ENCODE measurements around the gene CBFA2T3. TPM values are rescaled to one million over a fixed set of nuclear protein-coding genes. Genes with fewer than 3 reads are reported as not detected.

Gene CBFA2T3
- total and polyA plus RNA-seq, 7 experiments from 2014 or later: 0.14 to 25.2 (median 0.38) TPM; not detected in 1

GRCh38 chr16:88963583-88963982, 13.4 kb downstream of the CBFA2T3 start:
- Mint-ChIP-seq H3K4me1 (peaks cover 0 to 11% (median 7%) of the 10 kb centered on the region in 7 donors), H3K27me3 (peaks cover 0 to 25% (median 14%) of the 10 kb centered on the region in 5 donors)
- intact Hi-C loops (cut with micrococcal nuclease): no loop called here

GRCh38 chr16:88962478-88963152, 14.4 kb downstream of the CBFA2T3 start:
- H3K4me1 ChIP-seq (ENCODE audit: control insufficient read depth in 2 of 2, insufficient read depth in 2 of 2, low read length in 2 of 2): peaks cover 0 to 10% of the 10 kb centered on the region in 2 donors
- H3K27ac ChIP-seq (ENCODE audit: low read depth, low read length): no peak overlapping the region
- H3K9me3 Mint-ChIP-seq: peaks cover 0 to 4% (median 0%) of the 10 kb centered on the region in 11 donors
- no peaks in the 10 kb centered on the region for H3K27me3 ChIP-seq (ENCODE audit: control insufficient read depth in 2 of 2, insufficient read depth in 2 of 2, low read length in 2 of 2)
- peaks cover 6 to 28% (median 17%) of the 10 kb centered on the region in 5 donors for H3K27me3 Mint-ChIP-seq
- H3K4me3 ChIP-seq (ENCODE audit: low read length): no peak overlapping the region
- peak overlapping the region in 1 of 10 donors; percentile 38 for H3K4me3 Mint-ChIP-seq
- peaks cover 6 to 15% (median 11%) of the 10 kb centered on the region in 7 donors for H3K4me1 Mint-ChIP-seq
- intact Hi-C loops (cut with micrococcal nuclease): no loop called here
- ATAC-seq (no peak), DNase-seq (no peak)
- CTCF ChIA-PET: interaction anchor here (0.6 kb wide), 1 partner anchor 37 kb away, joined by 3 read pairs; no protein-coding TSS in a partner anchor
- POLR2A ChIA-PET: no interaction called here
- no peaks in the 10 kb centered on the region for H3K36me3 ChIP-seq (ENCODE audit: control insufficient read depth in 2 of 3, insufficient read depth in 3 of 3, low read length in 3 of 3)
- no peaks in the 10 kb centered on the region for H3K36me3 Mint-ChIP-seq
- H3K9me3 ChIP-seq (ENCODE audit: control insufficient read depth in 2 of 3, low read length in 3 of 3): no peaks in the 10 kb centered on the region
- H3K27ac Mint-ChIP-seq: no peak overlapping the region

More at GRCh38 chr16:88963583-88963982, 13.4 kb downstream of the CBFA2T3 start:
- Mint-ChIP-seq H3K36me3 (no peaks in the 10 kb centered on the region), H3K27ac (no peak overlapping the region), H3K9me3 (peaks cover 0 to 4% (median 0%) of the 10 kb centered on the region in 11 donors), H3K4me3 (no peak overlapping the region)
- Histone ChIP-seq H3K27me3 (ENCODE audit: control insufficient read depth in 2 of 2, insufficient read depth in 2 of 2, low read length in 2 of 2) (no peaks in the 10 kb centered on the region), H3K36me3 (ENCODE audit: control insufficient read depth in 2 of 3, insufficient read depth in 3 of 3, low read length in 3 of 3) (no peaks in the 10 kb centered on the region), H3K4me1 (ENCODE audit: control insufficient read depth in 2 of 2, insufficient read depth in 2 of 2, low read length in 2 of 2) (peaks cover 0 to 9% of the 10 kb centered on the region in 2 donors), H3K27ac (ENCODE audit: low read depth, low read length) (no peak overlapping the region), H3K4me3 (ENCODE audit: low read length) (no peak overlapping the region), H3K9me3 (ENCODE audit: control insufficient read depth in 2 of 3, low read length in 3 of 3) (no peaks in the 10 kb centered on the region)
- ChIA-PET POLR2A (no interaction called here), CTCF (interaction anchor here (0.6 kb wide), 1 partner anchor 38 kb away, joined by 3 read pairs; no protein-coding TSS in a partner anchor)
- DNase-seq: no peak
- ATAC-seq: no peak

GRCh38 chr16:88961011-88961410, 16.0 kb downstream of the CBFA2T3 start:
- Histone ChIP-seq H3K4me3 (ENCODE audit: low read length) (no peak overlapping the region), H3K4me1 (ENCODE audit: control insufficient read depth in 2 of 2, insufficient read depth in 2 of 2, low read length in 2 of 2) (peaks cover 0 to 9% of the 10 kb centered on the region in 2 donors), H3K27ac (ENCODE audit: low read depth, low read length) (no peak overlapping the region), H3K36me3 (ENCODE audit: control insufficient read depth in 2 of 3, insufficient read depth in 3 of 3, low read length in 3 of 3) (no peaks in the 10 kb centered on the region), H3K9me3 (ENCODE audit: control insufficient read depth in 2 of 3, low read length in 3 of 3) (no peaks in the 10 kb centered on the region), H3K27me3 (ENCODE audit: control insufficient read depth in 2 of 2, insufficient read depth in 2 of 2, low read length in 2 of 2) (no peaks in the 10 kb centered on the region)
- Mint-ChIP-seq H3K4me3 (no peak overlapping the region), H3K27ac (peak overlapping the region in 1 of 9 donors; percentile 9), H3K4me1 (peaks cover 10 to 19% (median 16%) of the 10 kb centered on the region in 7 donors), H3K9me3 (peaks cover 0 to 4% (median 0%) of the 10 kb centered on the region in 11 donors), H3K36me3 (no peaks in the 10 kb centered on the region), H3K27me3 (peaks cover 11 to 32% (median 24%) of the 10 kb centered on the region in 5 donors)
- ChIA-PET CTCF (no interaction called here), POLR2A (no interaction called here)
- ATAC-seq (no peak), DNase-seq (no peak)
- intact Hi-C loops (cut with micrococcal nuclease): no loop called here

- H3K9me3 Mint-ChIP-seq: peaks cover 0 to 4% (median 0%) of the 10 kb centered on the region in 11 donors
- H3K36me3 Mint-ChIP-seq: no peaks in the 10 kb centered on the region
- DNase-seq (no peak), ATAC-seq (no peak)
- no peak overlapping the region for H3K27ac Mint-ChIP-seq
- intact Hi-C loops (cut with micrococcal nuclease): no loop called here
- H3K4me1 Mint-ChIP-seq: peaks cover 10 to 19% (median 16%) of the 10 kb centered on the region in 7 donors
- Histone ChIP-seq H3K27ac (ENCODE audit: low read depth, low read length) (no peak overlapping the region), H3K4me1 (ENCODE audit: control insufficient read depth in 2 of 2, insufficient read depth in 2 of 2, low read length in 2 of 2) (peaks cover 0 to 9% of the 10 kb centered on the region in 2 donors), H3K9me3 (ENCODE audit: control insufficient read depth in 2 of 3, low read length in 3 of 3) (no peaks in the 10 kb centered on the region), H3K27me3 (ENCODE audit: control insufficient read depth in 2 of 2, insufficient read depth in 2 of 2, low read length in 2 of 2) (no peaks in the 10 kb centered on the region), H3K36me3 (ENCODE audit: control insufficient read depth in 2 of 3, insufficient read depth in 3 of 3, low read length in 3 of 3) (no peaks in the 10 kb centered on the region), H3K4me3 (ENCODE audit: low read length) (no peak overlapping the region)
- CTCF ChIA-PET: no interaction called here
- H3K27me3 Mint-ChIP-seq: peaks cover 11 to 32% (median 24%) of the 10 kb centered on the region in 5 donors
- no peak overlapping the region for H3K4me3 Mint-ChIP-seq
- POLR2A ChIA-PET: no interaction called here
Measured at GRCh38 chr16:88960516-88960915, 16.5 kb downstream of the CBFA2T3 start.

GRCh38 chr16:88959022-88959421, 18.0 kb downstream of the CBFA2T3 start:
- no peak for DNase-seq
- ATAC-seq: no peak
- POLR2A ChIA-PET: no interaction called here
- no peak overlapping the region for H3K4me3 ChIP-seq (ENCODE audit: low read length)
- Mint-ChIP-seq H3K27me3 (peaks cover 11 to 32% (median 24%) of the 10 kb centered on the region in 5 donors), H3K36me3 (no peaks in the 10 kb centered on the region), H3K4me1 (peaks cover 10 to 19% (median 16%) of the 10 kb centered on the region in 7 donors), H3K4me3 (peak overlapping the region in 1 of 10 donors; percentile 78), H3K9me3 (peaks cover 0 to 4% (median 0%) of the 10 kb centered on the region in 11 donors), H3K27ac (no peak overlapping the region)
- CTCF ChIA-PET: no interaction called here
- H3K27ac ChIP-seq (ENCODE audit: low read depth, low read length): no peak overlapping the region
- H3K27me3 ChIP-seq (ENCODE audit: control insufficient read depth in 2 of 2, insufficient read depth in 2 of 2, low read length in 2 of 2): no peaks in the 10 kb centered on the region
- H3K36me3 ChIP-seq (ENCODE audit: control insufficient read depth in 2 of 3, insufficient read depth in 3 of 3, low read length in 3 of 3): no peaks in the 10 kb centered on the region
- H3K9me3 ChIP-seq (ENCODE audit: control insufficient read depth in 2 of 3, low read length in 3 of 3): no peaks in the 10 kb centered on the region
- intact Hi-C loops (cut with micrococcal nuclease): no loop called here
- H3K4me1 ChIP-seq (ENCODE audit: control insufficient read depth in 2 of 2, insufficient read depth in 2 of 2, low read length in 2 of 2): peaks cover 0 to 9% of the 10 kb centered on the region in 2 donors

GRCh38 chr16:88957887-88958577, 19.0 kb downstream of the CBFA2T3 start:
- Mint-ChIP-seq H3K9me3 (peaks cover 0 to 4% (median 0%) of the 10 kb centered on the region in 11 donors), H3K27me3 (peaks cover 11 to 32% (median 24%) of the 10 kb centered on the region in 5 donors), H3K4me3 (peak overlapping the region; percentile 16 to 83 (median 70)), H3K36me3 (no peaks in the 10 kb centered on the region), H3K4me1 (peaks cover 10 to 19% (median 16%) of the 10 kb centered on the region in 7 donors), H3K27ac (peak overlapping the region in 2 of 9 donors; percentile 7 to 50)
- intact Hi-C loops (cut with micrococcal nuclease): no loop called here
- Histone ChIP-seq H3K9me3 (ENCODE audit: control insufficient read depth in 2 of 3, low read length in 3 of 3) (no peaks in the 10 kb centered on the region), H3K4me3 (ENCODE audit: low read length) (no peak overlapping the region), H3K27ac (ENCODE audit: low read depth, low read length) (no peak overlapping the region), H3K36me3 (ENCODE audit: control insufficient read depth in 2 of 3, insufficient read depth in 3 of 3, low read length in 3 of 3) (no peaks in the 10 kb centered on the region), H3K27me3 (ENCODE audit: control insufficient read depth in 2 of 2, insufficient read depth in 2 of 2, low read length in 2 of 2) (no peaks in the 10 kb centered on the region), H3K4me1 (ENCODE audit: control insufficient read depth in 2 of 2, insufficient read depth in 2 of 2, low read length in 2 of 2) (peaks cover 0 to 9% of the 10 kb centered on the region in 2 donors)
- ChIA-PET POLR2A (no interaction called here), CTCF (interaction anchor here (0.9 kb wide), 1 partner anchor 28 kb away, joined by 5 read pairs; no protein-coding TSS in a partner anchor)
- peak; percentile 77 for ATAC-seq
- DNase-seq: no peak
